ENCODE measurements around the gene EVA1C.

GRCh38 chr21:32371913-32372314 is 40.6 kb upstream of the EVA1C start:
- TF ChIP-seq CTCF (IDR thresholded peaks at IDR 0.05) (no peak), POLR2A (IDR thresholded peaks at IDR 0.05) (peak in 1 of 4 donors; percentile 21), POLR2AphosphoS5 (IDR thresholded peaks at IDR 0.05) (peak; percentile 36 to 68)

All from upper lobe of left lung (tissue), 4 donors.